GM10266 (cell line): Measurements from ENCODE around the gene DGKD.

Experiments used
- DNase-seq: peaks from one replicate; pipeline ENCODE4 v3.0.0; 2012; ENCODE audit errors: extremely low spot score
- CTCF ChIP-seq: IDR thresholded peaks from 2 replicates; pipeline ENCODE4 v1.5.1; 2012; ENCODE audit warnings: mild to moderate bottlenecking, low read depth; ENCODE audit not compliant: control insufficient read depth, insufficient read depth; ENCODE audit errors: missing control alignments

DGKD gene

DNA sequence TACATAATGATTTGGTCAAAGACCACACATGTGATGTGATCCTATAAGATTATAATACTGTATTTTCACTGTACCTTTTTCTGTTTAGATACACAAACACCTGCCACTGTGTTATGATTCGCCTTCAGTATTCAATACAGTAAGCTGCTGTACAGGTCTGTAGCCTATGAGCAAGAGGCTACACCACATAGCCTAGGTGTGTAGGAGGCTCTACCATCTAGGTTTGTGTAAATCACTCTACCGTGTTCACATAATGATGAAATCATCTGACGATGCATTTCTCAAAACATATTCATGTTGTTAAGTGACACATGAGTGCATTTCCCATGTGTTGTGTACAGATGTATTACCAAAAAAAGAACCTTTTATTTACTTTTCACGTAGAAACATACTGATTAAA lies 137.8 kb downstream of the DGKD start:
- DNase-seq, result no peak
- no peak for TF ChIP-seq CTCF

DNA sequence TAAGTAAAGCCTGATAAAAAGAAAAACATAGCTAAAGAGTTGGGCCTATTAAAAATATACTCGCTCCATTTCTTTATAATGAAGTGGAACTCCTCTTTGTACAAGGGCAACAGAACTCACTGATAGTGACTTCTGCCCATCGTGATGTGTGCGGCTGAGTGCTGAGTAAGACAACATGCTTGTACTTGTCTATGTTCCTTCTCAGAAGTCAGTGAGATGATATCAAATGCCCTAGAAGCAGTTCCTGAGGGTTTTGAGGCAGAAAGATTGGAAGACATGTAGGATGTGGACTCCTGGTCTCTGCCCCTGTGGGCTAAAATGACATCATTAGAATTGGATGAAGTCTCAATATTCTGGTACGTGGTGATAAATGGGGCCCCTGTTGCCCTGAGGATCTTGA lies 138.5 kb downstream of the DGKD start:
- no peak for DNase-seq

GRCh38 chr2:233495503-233496496 lies 141.5 kb downstream of the DGKD start:
- TF ChIP-seq CTCF, result no peak
- DNase-seq, result no peak

More for the DNA sequence above, 138.5 kb downstream of the DGKD start:
- no peak for TF ChIP-seq CTCF

- DNase-seq, result no peak
- TF ChIP-seq CTCF, result no peak
Measured at GRCh38 chr2:233497692-233498091, 143.4 kb downstream of the DGKD start.

DNA sequence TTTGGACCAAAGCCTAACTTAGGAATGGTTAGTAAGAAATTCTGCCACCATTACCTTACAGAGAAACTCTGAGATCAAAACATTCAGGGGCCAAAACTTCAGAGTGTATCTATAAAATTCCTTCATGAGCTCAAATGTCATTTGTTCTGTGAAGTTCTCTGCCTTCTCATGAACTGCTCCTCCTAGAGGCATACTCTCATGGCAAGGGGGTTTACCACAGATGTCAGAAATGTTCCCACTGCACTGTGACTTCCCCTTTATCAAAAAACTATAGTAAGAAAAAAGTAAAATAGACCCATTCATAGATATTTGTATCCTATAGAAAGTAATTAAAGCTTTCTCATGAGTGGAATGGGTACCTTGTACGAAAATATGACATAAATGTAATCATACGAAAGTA lies 143.8 kb downstream of the DGKD start:
- no peak for TF ChIP-seq CTCF
- no peak for DNase-seq

DNA sequence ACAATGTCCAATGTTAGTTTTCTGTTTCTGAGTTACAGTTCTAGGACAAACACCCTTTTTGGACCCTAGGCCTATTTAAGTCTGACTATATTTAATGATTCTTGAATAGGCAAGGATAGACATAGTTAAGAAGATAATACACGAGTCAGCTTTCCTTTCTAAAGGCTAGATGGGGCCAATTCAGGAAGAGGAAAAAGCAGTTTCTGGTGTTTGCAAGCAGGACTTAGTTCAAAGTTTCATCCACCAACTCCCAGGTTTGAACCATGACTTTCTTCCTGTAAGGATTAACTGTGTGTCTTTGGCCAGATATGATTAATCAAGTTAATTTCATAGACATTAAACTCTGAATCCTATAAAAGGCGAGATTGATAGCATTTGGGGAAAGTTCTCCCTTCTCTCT lies 145.6 kb downstream of the DGKD start:
- no peak for DNase-seq
- TF ChIP-seq CTCF, result no peak
